ENCODE measurements around the gene ACADS.

DNA sequence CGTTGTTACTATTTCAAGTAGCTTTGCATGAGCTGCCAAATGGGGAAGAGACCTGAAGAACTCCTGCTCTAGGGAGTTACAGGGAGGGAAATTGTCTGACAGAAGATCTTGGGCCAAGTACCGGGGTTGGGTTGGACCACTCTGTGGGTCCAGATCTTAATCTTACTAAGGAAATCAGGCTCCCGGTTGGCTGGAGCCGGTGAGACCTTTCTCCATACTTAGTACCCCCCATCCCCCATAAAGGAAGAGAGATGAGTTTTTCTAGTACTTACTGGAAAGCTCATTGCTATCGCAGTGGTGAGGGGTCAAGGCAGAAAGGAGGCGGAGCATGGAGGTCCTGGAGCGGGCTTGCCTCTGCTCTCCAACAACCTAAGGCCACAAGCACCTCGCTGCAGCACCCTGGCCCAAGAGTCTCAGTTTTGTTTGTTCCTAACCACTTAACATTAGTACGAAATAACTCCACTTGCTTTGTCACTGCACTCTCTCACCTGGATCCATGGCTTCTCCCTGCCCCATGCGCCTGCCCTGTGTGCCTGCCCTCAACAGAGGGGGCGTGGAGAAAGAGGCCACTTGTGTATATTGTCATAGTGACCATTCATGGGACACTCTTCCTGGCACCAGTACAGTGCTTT is 22.2 kb upstream of the ACADS start:
- TF ChIP-seq CEBPB (IDR thresholded peaks at IDR 0.05; ENCODE audit: low read depth, low read length) (no peak), JUN (IDR thresholded peaks at IDR 0.05; ENCODE audit: low read depth, low read length) (no peak), TAF1 (IDR thresholded peaks at IDR 0.05; ENCODE audit: low read depth, low read length) (no peak), EGR1 (IDR thresholded peaks at IDR 0.05; ENCODE audit: borderline replicate concordance, low read depth, low read length) (no peak), BRCA1 (IDR thresholded peaks at IDR 0.05; ENCODE audit: low read depth, low read length) (no peak), BCL11A (IDR thresholded peaks at IDR 0.05; ENCODE audit: low read depth in 2 of 2, low read length in 2 of 2) (no peak), MAFK (IDR thresholded peaks at IDR 0.05; ENCODE audit: low read depth, low read length) (no peak), RAD21 (IDR thresholded peaks at IDR 0.05 in 1 of 2, conservative IDR thresholded peaks at IDR 0.05 in 1 of 2; ENCODE audit: low read depth in 2 of 2, low read length in 2 of 2) (no peak), RXRA (IDR thresholded peaks at IDR 0.05; ENCODE audit: insufficient read depth, low read depth, low read length) (no peak), POLR2A (IDR thresholded peaks at IDR 0.05; ENCODE audit: control extremely low read depth in 1 of 2, low read depth in 2 of 2, low read length in 2 of 2) (no peak), EZH2 (IDR thresholded peaks at IDR 0.05; ENCODE audit: low read depth, low read length, severe bottlenecking) (no peak)
- TF ChIP-seq, protein P1, sequence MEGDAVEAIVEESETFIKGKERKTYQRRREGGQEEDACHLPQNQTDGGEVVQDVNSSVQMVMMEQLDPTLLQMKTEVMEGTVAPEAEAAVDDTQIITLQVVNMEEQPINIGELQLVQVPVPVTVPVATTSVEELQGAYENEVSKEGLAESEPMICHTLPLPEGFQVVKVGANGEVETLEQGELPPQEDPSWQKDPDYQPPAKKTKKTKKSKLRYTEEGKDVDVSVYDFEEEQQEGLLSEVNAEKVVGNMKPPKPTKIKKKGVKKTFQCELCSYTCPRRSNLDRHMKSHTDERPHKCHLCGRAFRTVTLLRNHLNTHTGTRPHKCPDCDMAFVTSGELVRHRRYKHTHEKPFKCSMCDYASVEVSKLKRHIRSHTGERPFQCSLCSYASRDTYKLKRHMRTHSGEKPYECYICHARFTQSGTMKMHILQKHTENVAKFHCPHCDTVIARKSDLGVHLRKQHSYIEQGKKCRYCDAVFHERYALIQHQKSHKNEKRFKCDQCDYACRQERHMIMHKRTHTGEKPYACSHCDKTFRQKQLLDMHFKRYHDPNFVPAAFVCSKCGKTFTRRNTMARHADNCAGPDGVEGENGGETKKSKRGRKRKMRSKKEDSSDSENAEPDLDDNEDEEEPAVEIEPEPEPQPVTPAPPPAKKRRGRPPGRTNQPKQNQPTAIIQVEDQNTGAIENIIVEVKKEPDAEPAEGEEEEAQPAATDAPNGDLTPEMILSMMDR (IDR thresholded peaks at IDR 0.05; ENCODE audit: control extremely low read depth in 1 of 3, insufficient read depth in 1 of 3, low read depth in 1 of 3, low read length in 3 of 3) = no peak
